HG03135 (cell line): ENCODE measurements around the gene OR4C45.
"Not testable (repeated sequence)": the region's sequence is repeated elsewhere in the genome, so short reads cannot be mapped to it uniquely, and the experiment has no call there.

Source experiments
- ATAC-seq: cut with Tn5 transposase; IDR thresholded peaks from one replicate; pipeline ENCODE4 v1.9.1; 2021; ENCODE audit warnings: mild to moderate bottlenecking, moderate library complexity; ENCODE audit not compliant: unreplicated experiment

The OR4C45 gene

GRCh38 chr11:50032574-50032973 lies at the start of gene OR4C45:
OR4C45 (plus strand) TSS chr11:50032874.
- ATAC-seq, result no peak

GRCh38 chr11:49995565-49995964 lies 37.1 kb upstream of the OR4C45 start:
- ATAC-seq, result no peak

- ATAC-seq, result no peak
Measured at GRCh38 chr11:50030193-50030592, 2.5 kb upstream of the OR4C45 start.

- not testable (repeated sequence) for ATAC-seq
Measured at GRCh38 chr11:50036239-50036638, 3.6 kb downstream of the OR4C45 start.

GRCh38 chr11:50037251-50037650 lies 4.6 kb downstream of the OR4C45 start:
- no peak for ATAC-seq

- ATAC-seq, result no peak
Measured at GRCh38 chr11:50044647-50045046, 12.0 kb downstream of the OR4C45 start.

- ATAC-seq, result not testable (repeated sequence)
Measured at GRCh38 chr11:50063056-50063455, 30.4 kb downstream of the OR4C45 start.

- no peak for ATAC-seq
Measured at GRCh38 chr11:50070389-50070788, 37.7 kb downstream of the OR4C45 start.

- no peak for ATAC-seq
Measured at GRCh38 chr11:50071584-50072225, 39.0 kb downstream of the OR4C45 start.

- no peak for ATAC-seq
Measured at GRCh38 chr11:50072226-50073112, 39.8 kb downstream of the OR4C45 start.

- no peak for ATAC-seq
Measured at GRCh38 chr11:50073113-50074105, 40.7 kb downstream of the OR4C45 start.

- no peak for ATAC-seq
Measured at GRCh38 chr11:50074161-50074560, 41.5 kb downstream of the OR4C45 start.

- no peak for ATAC-seq
Measured at GRCh38 chr11:50075856-50076255, 43.2 kb downstream of the OR4C45 start.

- ATAC-seq, result no peak
Measured at GRCh38 chr11:50077526-50077925, 44.9 kb downstream of the OR4C45 start.

GRCh38 chr11:50078001-50078400 lies 45.3 kb downstream of the OR4C45 start:
- no peak for ATAC-seq

GRCh38 chr11:50078946-50079345 lies 46.3 kb downstream of the OR4C45 start:
- not testable (repeated sequence) for ATAC-seq

- ATAC-seq, result no peak
Measured at GRCh38 chr11:50080256-50080655, 47.6 kb downstream of the OR4C45 start.
